ENCODE data around the gene DUSP11. TPM values are rescaled to one million over a fixed set of nuclear protein-coding genes. Genes with fewer than 3 reads are reported as not detected.

Gene DUSP11
- total and polyA plus RNA-seq, 9 of the 15 experiments (the other 6 are each of a cell fraction or from before 2014, with no cell fraction given): 20.7 to 79.8 (median 29.3) TPM

DNA sequence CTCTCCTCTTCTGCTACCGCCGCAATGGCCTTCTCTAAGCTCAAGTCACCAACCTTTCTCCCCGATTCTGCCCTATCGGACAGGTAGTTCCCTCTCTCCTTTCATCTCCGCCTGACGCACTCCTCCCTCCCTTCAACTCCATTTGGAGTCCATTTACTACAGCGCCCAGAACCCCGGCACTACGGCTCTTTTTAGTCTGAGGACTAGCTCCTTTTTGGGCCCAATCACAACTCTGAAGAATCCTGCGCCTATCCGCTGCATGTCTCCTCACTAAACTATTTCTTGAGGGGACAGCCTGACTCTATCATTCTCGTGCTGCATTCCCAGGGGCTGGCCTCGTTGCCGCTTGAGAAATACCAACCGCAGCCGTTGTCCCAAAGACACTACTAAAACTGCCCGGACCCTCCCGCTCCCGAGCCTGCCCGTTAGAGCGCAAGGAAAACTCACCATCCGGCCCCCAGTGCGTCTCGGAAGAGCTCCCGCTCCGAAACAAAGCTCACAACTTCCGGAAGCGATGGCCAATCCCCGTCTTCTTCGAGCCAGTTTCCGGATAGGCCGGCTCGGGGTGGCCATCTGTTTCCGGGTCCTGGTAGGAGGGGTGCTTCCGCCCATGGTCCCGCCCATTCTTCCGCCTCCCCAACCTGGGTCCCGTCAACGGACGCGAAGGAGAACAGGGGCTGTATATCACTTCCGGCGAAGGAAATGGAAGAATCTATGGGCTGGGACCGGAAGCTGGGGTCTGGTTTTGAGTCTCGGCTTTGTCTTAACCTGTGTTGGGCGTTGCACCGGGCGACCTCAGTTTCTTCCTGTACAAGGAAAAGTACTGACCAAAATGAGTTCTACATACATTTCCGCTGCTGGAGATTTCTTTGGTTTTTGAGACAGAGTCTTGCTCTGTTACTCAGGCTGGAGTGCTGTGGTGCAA lies 42.8 kb downstream of the DUSP11 start, which contains the start of gene TPRKB (continued):
- TF ChIP-seq, protein P1, sequence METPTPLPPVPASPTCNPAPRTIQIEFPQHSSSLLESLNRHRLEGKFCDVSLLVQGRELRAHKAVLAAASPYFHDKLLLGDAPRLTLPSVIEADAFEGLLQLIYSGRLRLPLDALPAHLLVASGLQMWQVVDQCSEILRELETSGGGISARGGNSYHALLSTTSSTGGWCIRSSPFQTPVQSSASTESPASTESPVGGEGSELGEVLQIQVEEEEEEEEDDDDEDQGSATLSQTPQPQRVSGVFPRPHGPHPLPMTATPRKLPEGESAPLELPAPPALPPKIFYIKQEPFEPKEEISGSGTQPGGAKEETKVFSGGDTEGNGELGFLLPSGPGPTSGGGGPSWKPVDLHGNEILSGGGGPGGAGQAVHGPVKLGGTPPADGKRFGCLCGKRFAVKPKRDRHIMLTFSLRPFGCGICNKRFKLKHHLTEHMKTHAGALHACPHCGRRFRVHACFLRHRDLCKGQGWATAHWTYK (CRISPR knock-in tag; IDR thresholded peaks at IDR 0.05): peak; percentile 74; the same call in 1 of the 2 replicates
- TF ChIP-seq ZNF184 (CRISPR knock-in tag; IDR thresholded peaks at IDR 0.05) (no peak), TAF9B (IDR thresholded peaks at IDR 0.05; ENCODE audit: partially characterized antibody) (peak; percentile 68), HDAC8 (tag; IDR thresholded peaks at IDR 0.05) (no peak), GTF2A2 (tag; IDR thresholded peaks at IDR 0.05) (no peak), PTRF (tag; IDR thresholded peaks at IDR 0.05) (no peak), LARP7 (IDR thresholded peaks at IDR 0.05) (no peak), MCM2 (IDR thresholded peaks at IDR 0.05; ENCODE audit: low read depth) (no peak), TBL1XR1 (IDR thresholded peaks at IDR 0.05; ENCODE audit: low read length in 2 of 2) (peak in 1 of 2 experiments; percentile 66; a peak in 2 of 4 replicates), TCF7L2 (IDR thresholded peaks at IDR 0.05; ENCODE audit: low read depth, low read length) (no peak), MYNN (IDR thresholded peaks at IDR 0.05) (no peak), MYNN (CRISPR knock-in tag; IDR thresholded peaks at IDR 0.05) (no peak)
- TF ChIP-seq, protein P2, sequence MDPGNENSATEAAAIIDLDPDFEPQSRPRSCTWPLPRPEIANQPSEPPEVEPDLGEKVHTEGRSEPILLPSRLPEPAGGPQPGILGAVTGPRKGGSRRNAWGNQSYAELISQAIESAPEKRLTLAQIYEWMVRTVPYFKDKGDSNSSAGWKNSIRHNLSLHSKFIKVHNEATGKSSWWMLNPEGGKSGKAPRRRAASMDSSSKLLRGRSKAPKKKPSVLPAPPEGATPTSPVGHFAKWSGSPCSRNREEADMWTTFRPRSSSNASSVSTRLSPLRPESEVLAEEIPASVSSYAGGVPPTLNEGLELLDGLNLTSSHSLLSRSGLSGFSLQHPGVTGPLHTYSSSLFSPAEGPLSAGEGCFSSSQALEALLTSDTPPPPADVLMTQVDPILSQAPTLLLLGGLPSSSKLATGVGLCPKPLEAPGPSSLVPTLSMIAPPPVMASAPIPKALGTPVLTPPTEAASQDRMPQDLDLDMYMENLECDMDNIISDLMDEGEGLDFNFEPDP (CRISPR knock-in tag; IDR thresholded peaks at IDR 0.05): no peak
- TF ChIP-seq, protein P3, sequence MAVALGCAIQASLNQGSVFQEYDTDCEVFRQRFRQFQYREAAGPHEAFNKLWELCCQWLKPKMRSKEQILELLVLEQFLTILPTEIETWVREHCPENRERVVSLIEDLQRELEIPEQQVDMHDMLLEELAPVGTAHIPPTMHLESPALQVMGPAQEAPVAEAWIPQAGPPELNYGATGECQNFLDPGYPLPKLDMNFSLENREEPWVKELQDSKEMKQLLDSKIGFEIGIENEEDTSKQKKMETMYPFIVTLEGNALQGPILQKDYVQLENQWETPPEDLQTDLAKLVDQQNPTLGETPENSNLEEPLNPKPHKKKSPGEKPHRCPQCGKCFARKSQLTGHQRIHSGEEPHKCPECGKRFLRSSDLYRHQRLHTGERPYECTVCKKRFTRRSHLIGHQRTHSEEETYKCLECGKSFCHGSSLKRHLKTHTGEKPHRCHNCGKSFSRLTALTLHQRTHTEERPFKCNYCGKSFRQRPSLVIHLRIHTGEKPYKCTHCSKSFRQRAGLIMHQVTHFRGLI (CRISPR knock-in tag; IDR thresholded peaks at IDR 0.05): 0 out of 2 replicates have a peak, but pooled peaks have one; percentile 9
- TF ChIP-seq, protein P4, sequence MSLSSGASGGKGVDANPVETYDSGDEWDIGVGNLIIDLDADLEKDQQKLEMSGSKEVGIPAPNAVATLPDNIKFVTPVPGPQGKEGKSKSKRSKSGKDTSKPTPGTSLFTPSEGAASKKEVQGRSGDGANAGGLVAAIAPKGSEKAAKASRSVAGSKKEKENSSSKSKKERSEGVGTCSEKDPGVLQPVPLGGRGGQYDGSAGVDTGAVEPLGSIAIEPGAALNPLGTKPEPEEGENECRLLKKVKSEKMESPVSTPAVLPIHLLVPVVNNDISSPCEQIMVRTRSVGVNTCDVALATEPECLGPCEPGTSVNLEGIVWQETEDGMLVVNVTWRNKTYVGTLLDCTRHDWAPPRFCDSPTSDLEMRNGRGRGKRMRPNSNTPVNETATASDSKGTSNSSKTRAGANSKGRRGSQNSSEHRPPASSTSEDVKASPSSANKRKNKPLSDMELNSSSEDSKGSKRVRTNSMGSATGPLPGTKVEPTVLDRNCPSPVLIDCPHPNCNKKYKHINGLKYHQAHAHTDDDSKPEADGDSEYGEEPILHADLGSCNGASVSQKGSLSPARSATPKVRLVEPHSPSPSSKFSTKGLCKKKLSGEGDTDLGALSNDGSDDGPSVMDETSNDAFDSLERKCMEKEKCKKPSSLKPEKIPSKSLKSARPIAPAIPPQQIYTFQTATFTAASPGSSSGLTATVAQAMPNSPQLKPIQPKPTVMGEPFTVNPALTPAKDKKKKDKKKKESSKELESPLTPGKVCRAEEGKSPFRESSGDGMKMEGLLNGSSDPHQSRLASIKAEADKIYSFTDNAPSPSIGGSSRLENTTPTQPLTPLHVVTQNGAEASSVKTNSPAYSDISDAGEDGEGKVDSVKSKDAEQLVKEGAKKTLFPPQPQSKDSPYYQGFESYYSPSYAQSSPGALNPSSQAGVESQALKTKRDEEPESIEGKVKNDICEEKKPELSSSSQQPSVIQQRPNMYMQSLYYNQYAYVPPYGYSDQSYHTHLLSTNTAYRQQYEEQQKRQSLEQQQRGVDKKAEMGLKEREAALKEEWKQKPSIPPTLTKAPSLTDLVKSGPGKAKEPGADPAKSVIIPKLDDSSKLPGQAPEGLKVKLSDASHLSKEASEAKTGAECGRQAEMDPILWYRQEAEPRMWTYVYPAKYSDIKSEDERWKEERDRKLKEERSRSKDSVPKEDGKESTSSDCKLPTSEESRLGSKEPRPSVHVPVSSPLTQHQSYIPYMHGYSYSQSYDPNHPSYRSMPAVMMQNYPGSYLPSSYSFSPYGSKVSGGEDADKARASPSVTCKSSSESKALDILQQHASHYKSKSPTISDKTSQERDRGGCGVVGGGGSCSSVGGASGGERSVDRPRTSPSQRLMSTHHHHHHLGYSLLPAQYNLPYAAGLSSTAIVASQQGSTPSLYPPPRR (CRISPR knock-in tag; IDR thresholded peaks at IDR 0.05; ENCODE audit: borderline replicate concordance): no peak
